T-helper 17 cell (primary cell): Measurements from ENCODE around the gene HDC. TPM values are rescaled to one million over a fixed set of nuclear protein-coding genes. Genes with fewer than 3 reads are reported as not detected.

Source experiments
- ATAC-seq: fragments of 150-1000 bp; cut with Tn5 transposase; 2 replicates; pipeline ENCODE4 v1.10.0; 2021; ENCODE audit warnings: mild to moderate bottlenecking, moderate library complexity
- DNase-seq, 3 donors: peaks; one replicate each; pipeline versions ENCODE4 v3.0.0 to v3.0.0-alpha.2; 2020 to 2021
- H3K9me3 ChIP-seq: one replicate; pipeline ENCODE4 v1.7.0; 2013; ENCODE audit warnings: low read length, mild to moderate bottlenecking; ENCODE audit not compliant: control insufficient read depth, poor library complexity, severe bottlenecking
- H3K27ac Mint-ChIP-seq: one replicate; pipeline ENCODE4 v1.8.0; 2022; ENCODE audit warnings: mild to moderate bottlenecking, moderate library complexity, mixed read lengths
- H3K27me3 Mint-ChIP-seq: one replicate; pipeline ENCODE4 v1.8.0; 2022; ENCODE audit warnings: mixed read lengths
- H3K36me3 Mint-ChIP-seq: one replicate; pipeline ENCODE4 v1.8.0; 2022; ENCODE audit warnings: low read depth, mixed read lengths
- H3K4me1 Mint-ChIP-seq: one replicate; pipeline ENCODE4 v1.8.0; 2022; ENCODE audit warnings: mild to moderate bottlenecking, mixed read lengths
- H3K4me3 Mint-ChIP-seq: one replicate; pipeline ENCODE4 v1.8.0; 2022; ENCODE audit warnings: mild to moderate bottlenecking, moderate library complexity, mixed read lengths
- total RNA-seq, 4 donors: library from RNA in 2 of 4; stranded (reverse) in 2 of 4; gene quantifications; one replicate each; pipeline ENCODE4 v1.2.3 and lab custom pipeline; 2022 to 2026

The HDC gene
- total RNA-seq, 2 donors from 2014 or later: 3.5 to 8.1 TPM

DNA sequence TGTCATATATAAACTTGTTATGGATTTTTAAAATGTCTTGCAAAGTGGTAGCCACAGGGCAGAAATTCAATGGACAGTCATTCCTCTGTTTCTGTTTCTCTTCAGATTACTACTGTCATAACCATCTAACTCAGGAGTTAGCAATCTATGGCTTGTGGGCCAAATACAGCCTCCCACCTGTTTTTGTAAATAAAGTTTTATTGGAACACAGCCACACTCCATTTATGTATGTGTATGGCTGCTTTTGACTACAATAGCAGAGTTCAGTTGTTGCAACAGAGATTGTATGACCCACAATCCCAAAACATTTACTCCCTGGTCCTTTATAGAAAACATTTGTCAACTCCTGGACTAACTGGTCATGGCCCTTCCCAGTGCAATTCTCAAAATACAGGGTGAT is 63.5 kb downstream of the HDC start:
- ATAC-seq: no peak
- DNase-seq: no peak

DNA sequence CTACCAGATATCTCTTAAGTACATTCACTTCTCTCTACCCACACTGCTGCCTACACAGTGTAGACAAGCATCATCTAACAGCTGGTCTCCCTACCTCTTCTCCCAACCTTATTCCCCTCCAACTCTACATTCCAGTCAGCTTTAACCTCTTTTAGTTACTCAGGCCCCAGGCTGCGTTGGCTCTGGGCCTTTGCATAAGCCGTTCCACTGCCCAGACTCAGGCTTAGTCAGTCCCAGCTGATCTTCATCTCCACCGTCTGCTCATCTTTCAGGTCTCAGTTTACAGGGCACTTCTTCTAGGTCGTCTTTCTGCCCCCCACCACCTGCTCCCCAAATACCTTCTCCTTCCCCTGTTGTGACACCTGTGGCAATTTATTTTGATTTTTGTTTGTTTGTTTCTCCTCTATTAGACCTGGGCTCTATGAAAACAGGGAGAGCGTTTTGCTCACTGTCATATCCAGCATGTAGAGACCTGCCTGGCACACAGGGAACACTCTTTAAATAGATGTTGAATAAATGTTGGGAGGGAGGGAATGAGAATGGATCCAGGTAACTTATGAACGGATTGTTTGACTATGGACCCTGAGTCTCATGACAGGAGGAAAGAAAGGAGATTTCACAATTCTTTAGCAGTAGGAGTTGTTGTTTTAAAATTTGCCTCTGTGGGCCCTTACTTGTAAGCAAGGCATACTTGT is 72.5 kb downstream of the HDC start:
- no peaks in the 10 kb centered on the region for H3K9me3 ChIP-seq
- Mint-ChIP-seq H3K27me3 (peaks cover 7% of the 10 kb centered on the region), H3K4me1 (peaks cover 2% of the 10 kb centered on the region), H3K4me3 (no peak overlapping the region), H3K27ac (no peak overlapping the region), H3K36me3 (peaks cover 3% of the 10 kb centered on the region)
- no peak for ATAC-seq
- DNase-seq: no peak

More for the DNA sequence above, 63.5 kb downstream of the HDC start:
- Mint-ChIP-seq H3K4me1 (no peaks in the 10 kb centered on the region), H3K27me3 (peaks cover 13% of the 10 kb centered on the region), H3K4me3 (peak overlapping the region; percentile 15), H3K36me3 (peaks cover 5% of the 10 kb centered on the region), H3K27ac (no peak overlapping the region)
- H3K9me3 ChIP-seq: no peaks in the 10 kb centered on the region

DNA sequence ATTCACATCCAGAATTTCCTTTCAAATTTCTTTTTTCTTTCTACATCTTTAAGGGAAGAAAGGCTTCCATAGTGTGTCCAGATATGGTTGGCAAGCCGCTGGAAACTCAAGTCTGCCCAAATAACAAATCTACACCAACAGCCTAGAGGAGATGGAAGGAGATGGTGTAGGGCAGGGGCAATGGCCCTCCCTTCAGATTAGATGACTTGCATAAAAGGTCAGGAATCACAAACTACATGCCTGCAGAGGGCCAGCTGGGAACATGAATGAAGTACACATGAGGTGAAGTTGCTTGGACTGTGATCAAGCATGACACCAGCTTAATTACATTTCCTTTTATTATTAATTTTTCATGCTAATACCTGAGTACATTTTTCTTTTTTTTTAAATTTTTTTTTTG is 73.4 kb downstream of the HDC start:
- peaks cover 3% of the 10 kb centered on the region for H3K36me3 Mint-ChIP-seq
- no peak overlapping the region for H3K4me3 Mint-ChIP-seq
- H3K27ac Mint-ChIP-seq: no peak overlapping the region
- ATAC-seq (no peak), DNase-seq (no peak)
- H3K27me3 Mint-ChIP-seq: peaks cover 7% of the 10 kb centered on the region
- no peaks in the 10 kb centered on the region for H3K9me3 ChIP-seq
- H3K4me1 Mint-ChIP-seq: peaks cover 2% of the 10 kb centered on the region

Other genes starting within 250 kb of the HDC start
- gene ATP8B4, start 146.5 kb downstream of the HDC start, total RNA-seq: 1 to 10 TPM in 1 of 2 donors, under 1 TPM in 1; 0.86 to 1.1 TPM
- gene SLC27A2, start 83.5 kb downstream of the HDC start, total RNA-seq: under 1 TPM; 0.30 to 0.42 TPM
- gene GABPB1, start 89.5 kb upstream of the HDC start, total RNA-seq: 10 to 100 TPM; 25.9 to 32.3 TPM
- gene USP8, start 158.7 kb upstream of the HDC start, total RNA-seq: 10 to 100 TPM; 43.4 to 62.8 TPM